Activated naive CD4-positive, alpha-beta T cell treated with anti-CD3 and anti-CD28 coated beads, Interleukin-2, amount 50 U/mL, for 16 hours (primary cell): Measurements from ENCODE around the gene MLLT6.

Experiments used
- DNase-seq: peaks from one replicate; pipeline ENCODE4 v3.0.0-alpha.2; 2020

Gene MLLT6

GRCh38 chr17:38729368-38729885, 24.4 kb downstream of the MLLT6 start:
- no peak for DNase-seq

- peak; percentile 84 for DNase-seq
These were observed 24.9 kb downstream of the MLLT6 start, which contains the start of gene CISD3 for GRCh38 chr17:38729886-38730525. TSS of gene CISD3 (plus strand) at chr17:38730341. CDS start at chr17:38730359, 18 bp downstream.

GRCh38 chr17:38730526-38731379, 25.7 kb downstream of the MLLT6 start:
- peak; percentile 24 for DNase-seq

GRCh38 chr17:38731526-38732294, 26.6 kb downstream of the MLLT6 start:
- DNase-seq, result no peak

GRCh38 chr17:38732376-38733281, 27.6 kb downstream of the MLLT6 start:
- no peak for DNase-seq

- no peak for DNase-seq
These were observed 28.4 kb downstream of the MLLT6 start for GRCh38 chr17:38733282-38733981.

GRCh38 chr17:38733982-38734973, 29.2 kb downstream of the MLLT6 start:
- DNase-seq, result peak; percentile 39

- peak; percentile 73 for DNase-seq
These were observed 30.3 kb downstream of the MLLT6 start for GRCh38 chr17:38735161-38735997.

- no peak for DNase-seq
These were observed 33.1 kb downstream of the MLLT6 start for GRCh38 chr17:38738007-38738662.

GRCh38 chr17:38738686-38739085, 33.6 kb downstream of the MLLT6 start:
- DNase-seq, result no peak

- DNase-seq, result no peak
These were observed 34.2 kb downstream of the MLLT6 start for GRCh38 chr17:38739305-38739704.

GRCh38 chr17:38740044-38740443, 35.0 kb downstream of the MLLT6 start:
- DNase-seq, result no peak

GRCh38 chr17:38740806-38741205, 35.7 kb downstream of the MLLT6 start:
- no peak for DNase-seq

- no peak for DNase-seq
These were observed 36.4 kb downstream of the MLLT6 start for GRCh38 chr17:38741461-38741860.

GRCh38 chr17:38741921-38742410, 36.9 kb downstream of the MLLT6 start:
- no peak for DNase-seq

GRCh38 chr17:38742411-38743308, 37.6 kb downstream of the MLLT6 start:
- no peak for DNase-seq

GRCh38 chr17:38743556-38744171, 38.6 kb downstream of the MLLT6 start:
- DNase-seq, result no peak
